Lung (tissue), 12 donors: ENCODE data around the gene SRF. TPM values are rescaled to one million over a fixed set of nuclear protein-coding genes. Genes with fewer than 3 reads are reported as not detected.

Source experiments
- ATAC-seq: fragments of 200-7000 bp; cut with Tn5 transposase; one replicate; pipeline ENCODE4 v1.9.1; 2020; ENCODE audit warnings: moderate number of reproducible peaks; ENCODE audit not compliant: insufficient read depth, low FRiP score
- DNase-seq, 3 donors: peaks; one replicate each; pipeline ENCODE4 v3.0.0-alpha.2; 2013 to 2017
- H3K27ac ChIP-seq, 2 donors: one replicate each; pipeline ENCODE4 v1.5.1; 2013; ENCODE audit warnings: mild to moderate bottlenecking in 2 of 2, moderate library complexity in 2 of 2, control low read depth in 1 of 2, inconsistent platforms in 1 of 2, low read depth in 1 of 2, low read length in 1 of 2
- H3K27me3 ChIP-seq, 3 donors: one replicate each; pipeline ENCODE4 v1.5.1; 2013; ENCODE audit warnings: low read length in 2 of 3; ENCODE audit not compliant: control insufficient read depth in 3 of 3, insufficient read depth in 3 of 3
- H3K36me3 ChIP-seq, 4 donors: one replicate each; pipeline ENCODE4 v1.5.1; 2013; ENCODE audit warnings: low read length in 4 of 4, mild to moderate bottlenecking in 1 of 4, moderate library complexity in 1 of 4; ENCODE audit not compliant: control insufficient read depth in 4 of 4, insufficient read depth in 4 of 4
- H3K4me1 ChIP-seq, 5 donors: one replicate each; pipeline ENCODE4 v1.5.1; 2013; ENCODE audit warnings: low read length in 5 of 5, mild to moderate bottlenecking in 2 of 5, moderate library complexity in 1 of 5; ENCODE audit not compliant: control insufficient read depth in 5 of 5, insufficient read depth in 5 of 5
- H3K4me3 ChIP-seq: one replicate; pipeline ENCODE4 v1.5.1; 2013; ENCODE audit warnings: mild to moderate bottlenecking, control low read depth, moderate library complexity
- H3K9ac ChIP-seq, 2 donors: one replicate each; pipeline ENCODE4 v1.5.1; 2013; ENCODE audit warnings: low read length in 2 of 2, control low read depth in 1 of 2; ENCODE audit not compliant: insufficient read depth in 1 of 2
- H3K9me3 ChIP-seq, 4 donors: one replicate each; pipeline ENCODE4 v1.5.1; 2013; ENCODE audit warnings: low read length in 3 of 4, mild to moderate bottlenecking in 1 of 4, moderate library complexity in 1 of 4; ENCODE audit not compliant: control insufficient read depth in 4 of 4, insufficient read depth in 3 of 4
- CTCF ChIP-seq: IDR thresholded peaks from 2 replicates; pipeline ENCODE4 v1.5.1; 2012; ENCODE audit warnings: mild to moderate bottlenecking; ENCODE audit errors: control extremely low read depth, extremely low read depth
- WGBS, 2 donors: extraction: QIAGEN DNeasy Blood & Tissue Kit; methylation state at CpG; one replicate each; pipeline ENCODE4 v1.1.7; 2013; 5-methylcytosine and 5-hydroxymethylcytosine counted together
- polyA plus RNA-seq, 2 donors: library from polyadenylated mRNA; stranded (reverse); fragments of 200-250 nt; gene quantifications; one replicate each; pipeline ENCODE4 v1.2.1, GENCODE V29; 2013
- total RNA-seq, 2 donors: library from RNA; depleted of rRNA in 1 of 2; stranded (reverse); fragments of >200 nt in 1 of 2; gene quantifications; one replicate each; pipeline ENCODE4 v1.2.1, GENCODE V29; 2014 to 2021
- donor health status: control.
- donor health status: control.
- donor health status: Bipolar disorder and iron deficiency.
- donor health status: healthy.
- donor health status: DM: yes; HTN: yes; CAD: no.

SRF gene
- total and polyA plus RNA-seq, 4 donors, result 12.7 to 42.0 (median 29.0) TPM

- WGBS, 2 donors, result 1 to 2% methylated on average over 59 to 82 of the region's 82 CpGs
- Histone ChIP-seq H3K4me3 (peak within 1 kb of the TSS; percentile 64), H3K9me3 (peaks cover 0 to 2% (median 0%) of the 10 kb centered on the region in 4 donors), H3K9ac (peak within 1 kb of the TSS; percentile 25 to 68), H3K4me1 (peaks cover 0 to 9% (median 0%) of the 10 kb centered on the region in 5 donors), H3K36me3 (no peaks in the 10 kb centered on the region), H3K27ac (peak within 1 kb of the TSS in 1 of 2 donors; percentile 70), H3K27me3 (peaks cover 0 to 3% (median 0%) of the 10 kb centered on the region in 3 donors)
- ATAC-seq (peak; percentile 95), DNase-seq (peak; percentile 79 to 84 (median 82))
- peak; percentile 70 for TF ChIP-seq CTCF
These were observed 58.1 kb downstream of the SRF start, which contains the start of gene DNPH1 for GRCh38 chr6:43228951-43229802. Gene DNPH1, minus strand, starts transcription at chr6:43229481. Its CDS starts 25 bp downstream, at chr6:43229456.

GRCh38 chr6:43229803-43230620 lies 58.9 kb downstream of the SRF start:
- no peak overlapping the region for H3K9ac ChIP-seq
- H3K4me1 ChIP-seq, result peaks cover 0 to 9% (median 0%) of the 10 kb centered on the region in 5 donors
- ATAC-seq, result no peak
- DNase-seq, result no peak
- H3K9me3 ChIP-seq, result peaks cover 0 to 2% (median 0%) of the 10 kb centered on the region in 4 donors
- no peak overlapping the region for H3K27ac ChIP-seq
- H3K36me3 ChIP-seq, result no peaks in the 10 kb centered on the region
- WGBS, 2 donors, result 80% methylated on average over 17 of the region's 17 CpGs
- H3K4me3 ChIP-seq, result no peak overlapping the region
- H3K27me3 ChIP-seq, result peaks cover 0 to 3% (median 0%) of the 10 kb centered on the region in 3 donors
- TF ChIP-seq CTCF, result no peak

- no peak overlapping the region for H3K27ac ChIP-seq
- no peak for TF ChIP-seq CTCF
- peaks cover 0 to 5% (median 3%) of the 10 kb centered on the region in 3 donors for H3K27me3 ChIP-seq
- H3K4me3 ChIP-seq, result no peak overlapping the region
- DNase-seq, result no peak
- ATAC-seq, result no peak
- 88 to 94% methylated on average over 4 of the region's 4 CpGs for WGBS, 2 donors
- H3K9ac ChIP-seq, result no peak overlapping the region
- peaks cover 0 to 9% (median 0%) of the 10 kb centered on the region in 5 donors for H3K4me1 ChIP-seq
- peaks cover 0 to 2% (median 0%) of the 10 kb centered on the region in 4 donors for H3K9me3 ChIP-seq
- no peaks in the 10 kb centered on the region for H3K36me3 ChIP-seq
These were observed 60.0 kb downstream of the SRF start for GRCh38 chr6:43231053-43231452.

Other genes starting within 250 kb of the SRF start
- 10 to 100 TPM; 36.0 to 63.4 TPM for gene CNPY3, start 241.8 kb upstream of the SRF start, total RNA-seq
- 10 to 100 TPM; 48.9 to 90.5 TPM for gene CNPY3, start 241.8 kb upstream of the SRF start, polyA plus RNA-seq
- gene GNMT, start 210.5 kb upstream of the SRF start, total RNA-seq, result 1 to 10 TPM; 1.0 to 3.0 TPM
- 1 to 10 TPM; 1.3 to 4.5 TPM for gene GNMT, start 210.5 kb upstream of the SRF start, polyA plus RNA-seq
- gene PEX6, start 192.1 kb upstream of the SRF start, total RNA-seq, result 10 to 100 TPM; 17.9 to 22.9 TPM
- gene PEX6, start 192.1 kb upstream of the SRF start, polyA plus RNA-seq, result 1 to 10 TPM; 8.8 to 9.6 TPM
- gene PPP2R5D, start 186.7 kb upstream of the SRF start, total RNA-seq, result 10 to 100 TPM; 24.1 to 26.8 TPM
- 10 to 100 TPM; 19.0 to 19.8 TPM for gene PPP2R5D, start 186.7 kb upstream of the SRF start, polyA plus RNA-seq
- gene MEA1, start 157.3 kb upstream of the SRF start, total RNA-seq, result 10 to 100 TPM; 32.5 to 47.2 TPM
- 100 to 1,000 TPM in 1 of 2 donors, 10 to 100 TPM in 1; 63.2 to 113 TPM for gene MEA1, start 157.3 kb upstream of the SRF start, polyA plus RNA-seq
- gene KLHDC3, start 157.0 kb upstream of the SRF start, total RNA-seq, result 10 to 100 TPM; 46.3 to 56.4 TPM
- gene KLHDC3, start 157.0 kb upstream of the SRF start, polyA plus RNA-seq, result 10 to 100 TPM; 52.7 to 74.4 TPM
- 10 to 100 TPM; 31.1 to 49.9 TPM for gene RRP36, start 149.6 kb upstream of the SRF start, total RNA-seq
- gene RRP36, start 149.6 kb upstream of the SRF start, polyA plus RNA-seq, result 10 to 100 TPM; 30.5 to 44.3 TPM
- gene CUL7, start 117.4 kb upstream of the SRF start, total RNA-seq, result 10 to 100 TPM; 21.4 to 23.6 TPM
- gene CUL7, start 117.4 kb upstream of the SRF start, polyA plus RNA-seq, result 1 to 10 TPM; 8.2 to 8.9 TPM
- 10 to 100 TPM; 11.5 to 44.5 TPM for gene MRPL2, start 111.8 kb upstream of the SRF start, total RNA-seq
- gene MRPL2, start 111.8 kb upstream of the SRF start, polyA plus RNA-seq, result 10 to 100 TPM; 47.8 to 84.0 TPM
- 10 to 100 TPM; 29.8 to 36.0 TPM for gene KLC4, start 111.6 kb upstream of the SRF start, total RNA-seq
- 10 to 100 TPM; 16.1 to 23.1 TPM for gene KLC4, start 111.6 kb upstream of the SRF start, polyA plus RNA-seq
- gene PTK7, start 95.0 kb upstream of the SRF start, total RNA-seq, result 100 to 1,000 TPM in 1 of 2 donors, 10 to 100 TPM in 1; 90.8 to 173 TPM
- gene PTK7, start 95.0 kb upstream of the SRF start, polyA plus RNA-seq, result 10 to 100 TPM; 37.4 to 77.6 TPM
- gene CUL9, start 10.9 kb downstream of the SRF start, total RNA-seq, result 10 to 100 TPM; 29.6 to 45.6 TPM
- gene CUL9, start 10.9 kb downstream of the SRF start, polyA plus RNA-seq, result 10 to 100 TPM; 19.7 to 41.4 TPM
- 10 to 100 TPM; 32.0 to 67.4 TPM for gene DNPH1, start 58.2 kb downstream of the SRF start, total RNA-seq
- gene DNPH1, start 58.2 kb downstream of the SRF start, polyA plus RNA-seq, result 100 to 1,000 TPM; 102 to 135 TPM
- under 1 TPM; 0.18 to 0.31 TPM for gene TTBK1, start 72.2 kb downstream of the SRF start, total RNA-seq
- under 1 TPM; 0.05 to 0.06 TPM for gene TTBK1, start 72.2 kb downstream of the SRF start, polyA plus RNA-seq
- gene SLC22A7, start 127.0 kb downstream of the SRF start, total RNA-seq, result not detected
- not detected for gene SLC22A7, start 127.0 kb downstream of the SRF start, polyA plus RNA-seq
- 1 to 10 TPM in 1 of 2 donors, under 1 TPM in 1; 0.83 to 1.3 TPM for gene CRIP3, start 137.6 kb downstream of the SRF start, total RNA-seq
- gene CRIP3, start 137.6 kb downstream of the SRF start, polyA plus RNA-seq, result under 1 TPM; 0.39 to 0.69 TPM
- 10 to 100 TPM; 12.5 to 20.5 TPM for gene ZNF318, start 198.4 kb downstream of the SRF start, total RNA-seq
- 1 to 10 TPM; 4.1 to 5.1 TPM for gene ZNF318, start 198.4 kb downstream of the SRF start, polyA plus RNA-seq